Calu3 (cell line): ENCODE data around the gene AGPAT1. TPM values are rescaled to one million over a fixed set of nuclear protein-coding genes. Genes with fewer than 3 reads are reported as not detected.

Experiments
- BruUV-seq: library from RNA; stranded (reverse); fragments of 400-500 nt; replicated peaks from 2 replicates; lab custom pipeline; 2021; lab: Mats Ljungman, UMichigan
- CTCF ChIA-PET: fragments of 300-600 bp; sonication (Branson Sonifier 250); formaldehyde crosslinking; loops from one replicate; lab custom pipeline; 2022; ENCODE audit warnings: antibody characterized with exemption; lab: Charles Lee
- DNase-seq: peaks from one replicate; pipeline ENCODE4 v3.0.0; 2022
- H3K27ac Mint-ChIP-seq: one replicate; pipeline ENCODE4 v1.8.0; 2022; ENCODE audit warnings: mixed read lengths; ENCODE audit not compliant: unreplicated experiment
- H3K27me3 Mint-ChIP-seq: one replicate; pipeline ENCODE4 v1.8.0; 2022; ENCODE audit warnings: mixed read lengths; ENCODE audit not compliant: unreplicated experiment
- H3K36me3 Mint-ChIP-seq: one replicate; pipeline ENCODE4 v1.8.0; 2022; ENCODE audit warnings: mild to moderate bottlenecking, moderate library complexity, mixed read lengths; ENCODE audit not compliant: insufficient read depth, unreplicated experiment
- H3K4me1 Mint-ChIP-seq: one replicate; pipeline ENCODE4 v1.8.0; 2022; ENCODE audit warnings: mild to moderate bottlenecking, low read depth, mixed read lengths; ENCODE audit not compliant: unreplicated experiment
- H3K4me3 Mint-ChIP-seq: one replicate; pipeline ENCODE4 v1.8.0; 2022; ENCODE audit warnings: mild to moderate bottlenecking, low read depth, moderate library complexity, mixed read lengths; ENCODE audit not compliant: unreplicated experiment
- H3K9me3 Mint-ChIP-seq: one replicate; pipeline ENCODE4 v1.8.0; 2022; ENCODE audit warnings: low read depth, mixed read lengths; ENCODE audit not compliant: unreplicated experiment
- CTCF ChIP-seq: fragments of 200-600 bp; IDR thresholded peaks from one replicate; pipeline ENCODE4 v1.8.0; 2022; ENCODE audit warnings: antibody characterized with exemption; ENCODE audit not compliant: unreplicated experiment
- intact Hi-C: fragments of 100-400 bp; cut with micrococcal nuclease; formaldehyde crosslinking; loops from one replicate; pipeline ENCODE4 v1.10.0; 2022; ENCODE audit not compliant: unreplicated experiment
- total RNA-seq: library from RNA; stranded (reverse); gene quantifications from 2 replicates; pipeline ENCODE4 v1.2.3, GENCODE V29; 2022

AGPAT1 gene
- total RNA-seq, 1 experiment from 2014 or later = 138 TPM

GRCh38 chr6:32149092-32149755, 26.7 kb downstream of the AGPAT1 start:
- no peak overlapping the region for H3K27ac Mint-ChIP-seq
- CTCF ChIA-PET = no interaction called here
- H3K27me3 Mint-ChIP-seq = no peaks in the 10 kb centered on the region
- intact Hi-C loops = no loop called here
- peaks cover 2% of the 10 kb centered on the region for H3K9me3 Mint-ChIP-seq
- H3K4me3 Mint-ChIP-seq = no peak overlapping the region
- TF ChIP-seq CTCF = no peak
- H3K36me3 Mint-ChIP-seq = peaks cover 7% of the 10 kb centered on the region
- peaks cover 25% of the 10 kb centered on the region for H3K4me1 Mint-ChIP-seq
- no peak for DNase-seq
- no TSS peak for BruUV-seq

GRCh38 chr6:32148289-32149091, 27.4 kb downstream of the AGPAT1 start:
- H3K27me3 Mint-ChIP-seq = no peaks in the 10 kb centered on the region

GRCh38 chr6:32147401-32148132, 28.3 kb downstream of the AGPAT1 start:
- TF ChIP-seq CTCF = no peak
- peaks cover 1% of the 10 kb centered on the region for H3K27me3 Mint-ChIP-seq
- intact Hi-C loops = no loop called here
- H3K9me3 Mint-ChIP-seq = peaks cover 2% of the 10 kb centered on the region
- BruUV-seq = no TSS peak
- no peak for DNase-seq
- CTCF ChIA-PET = no interaction called here
- no peak overlapping the region for H3K4me3 Mint-ChIP-seq
- H3K27ac Mint-ChIP-seq = no peak overlapping the region
- H3K36me3 Mint-ChIP-seq = no peaks in the 10 kb centered on the region
- peaks cover 15% of the 10 kb centered on the region for H3K4me1 Mint-ChIP-seq

More at GRCh38 chr6:32148289-32149091, 27.4 kb downstream of the AGPAT1 start:
- H3K36me3 Mint-ChIP-seq = no peaks in the 10 kb centered on the region
- no TSS peak for BruUV-seq
- no peak for DNase-seq
- TF ChIP-seq CTCF = peak; percentile 14
- peaks cover 2% of the 10 kb centered on the region for H3K9me3 Mint-ChIP-seq
- H3K4me1 Mint-ChIP-seq = peaks cover 24% of the 10 kb centered on the region
- CTCF ChIA-PET = no interaction called here
- H3K4me3 Mint-ChIP-seq = no peak overlapping the region
- intact Hi-C loops = no loop called here
- H3K27ac Mint-ChIP-seq = no peak overlapping the region

- H3K4me3 Mint-ChIP-seq = no peak overlapping the region
- no TSS peak for BruUV-seq
- no peak for DNase-seq
- H3K27me3 Mint-ChIP-seq = peaks cover 10% of the 10 kb centered on the region
- H3K27ac Mint-ChIP-seq = peak overlapping the region; percentile 34
- H3K9me3 Mint-ChIP-seq = peaks cover 2% of the 10 kb centered on the region
- peaks cover 15% of the 10 kb centered on the region for H3K4me1 Mint-ChIP-seq
- no peak for TF ChIP-seq CTCF
- intact Hi-C loops = no loop called here
- CTCF ChIA-PET = interaction anchor here (0.7 kb wide), 1 partner anchor 724 kb away, joined by 3 read pairs; no protein-coding TSS in a partner anchor
- no peaks in the 10 kb centered on the region for H3K36me3 Mint-ChIP-seq
These were observed 29.2 kb downstream of the AGPAT1 start for GRCh38 chr6:32146687-32147086.
